Loucy (cell line): Measurements from ENCODE around the gene DCUN1D5.

Experiments used
- H2AFZ ChIP-seq: fragments of 200-600 bp; sonication (generic); 2 replicates; pipeline ENCODE4 v1.6.0; 2016; ENCODE audit warnings: antibody characterized with exemption, mild to moderate bottlenecking, low read length, moderate library complexity
- H3F3A ChIP-seq: fragments of 200-600 bp; 2 replicates; pipeline ENCODE4 v1.6.0; 2016; ENCODE audit warnings: antibody characterized with exemption, low read depth, mild to moderate bottlenecking
- H3K27me3 ChIP-seq: fragments of 200-600 bp; sonication (generic); 2 replicates; pipeline ENCODE4 v1.6.1; 2014; ENCODE audit warnings: low read length, mild to moderate bottlenecking; ENCODE audit not compliant: insufficient read depth, poor library complexity, severe bottlenecking
- H3K36me3 ChIP-seq: fragments of 200-600 bp; sonication (generic); 2 replicates; pipeline ENCODE4 v1.6.1; 2016; ENCODE audit warnings: low read length; ENCODE audit not compliant: insufficient read depth
- H3K4me1 ChIP-seq: fragments of 200-600 bp; sonication (generic); 2 replicates; pipeline ENCODE4 v1.5.1; 2014; ENCODE audit warnings: low read length, mild to moderate bottlenecking; ENCODE audit not compliant: insufficient read depth, poor library complexity, severe bottlenecking
- H3K4me2 ChIP-seq: fragments of 200-600 bp; sonication (generic); 2 replicates; pipeline ENCODE4 v1.6.0; 2014; ENCODE audit warnings: antibody characterized with exemption, low read length, low read depth, mild to moderate bottlenecking; ENCODE audit not compliant: poor library complexity, severe bottlenecking
- H3K4me3 ChIP-seq: fragments of 200-600 bp; sonication (generic); 2 replicates; pipeline ENCODE4 v1.5.1; 2014; ENCODE audit warnings: low read length, mild to moderate bottlenecking, mixed read lengths; ENCODE audit not compliant: poor library complexity, severe bottlenecking
- H3K79me2 ChIP-seq: fragments of 200-600 bp; sonication (generic); 2 replicates; pipeline ENCODE4 v1.6.1; 2014; ENCODE audit warnings: low read length; ENCODE audit not compliant: insufficient read depth
- H3K9ac ChIP-seq: fragments of 200-600 bp; sonication (generic); 2 replicates; pipeline ENCODE4 v1.6.0; 2014; ENCODE audit warnings: mild to moderate bottlenecking, low read depth, low read length, moderate library complexity; ENCODE audit not compliant: poor library complexity, severe bottlenecking
- H3K9me2 ChIP-seq: fragments of 200-600 bp; sonication (generic); replicated peaks from 2 replicates; pipeline ENCODE4 v1.6.1; 2016; ENCODE audit warnings: low read depth, low read length, mixed read lengths
- H3K9me3 ChIP-seq: fragments of 200-600 bp; sonication (generic); 2 replicates; pipeline ENCODE4 v1.6.1; 2014; ENCODE audit warnings: mild to moderate bottlenecking, antibody characterized with exemption, low read length, low read depth; ENCODE audit not compliant: insufficient read depth
- H4K20me1 ChIP-seq: fragments of 200-600 bp; sonication (generic); 2 replicates; pipeline ENCODE4 v1.6.0; 2014; ENCODE audit warnings: antibody characterized with exemption, low read length, mild to moderate bottlenecking; ENCODE audit not compliant: insufficient read depth, poor library complexity, severe bottlenecking
- EZH2phosphoT487 ChIP-seq: fragments of 200-600 bp; IDR thresholded peaks from 2 replicates; pipeline ENCODE4 v1.6.1; 2018; ENCODE audit warnings: antibody characterized with exemption, mild to moderate bottlenecking, moderate library complexity, borderline replicate concordance
- TF ChIP-seq, protein P1 (sequence below): fragments of 200-600 bp; sonication (generic); conservative IDR thresholded peaks from 2 replicates; pipeline ENCODE4 v1.5.1; 2014; ENCODE audit warnings: mild to moderate bottlenecking, antibody characterized with exemption, low read length

Gene DCUN1D5

DNA sequence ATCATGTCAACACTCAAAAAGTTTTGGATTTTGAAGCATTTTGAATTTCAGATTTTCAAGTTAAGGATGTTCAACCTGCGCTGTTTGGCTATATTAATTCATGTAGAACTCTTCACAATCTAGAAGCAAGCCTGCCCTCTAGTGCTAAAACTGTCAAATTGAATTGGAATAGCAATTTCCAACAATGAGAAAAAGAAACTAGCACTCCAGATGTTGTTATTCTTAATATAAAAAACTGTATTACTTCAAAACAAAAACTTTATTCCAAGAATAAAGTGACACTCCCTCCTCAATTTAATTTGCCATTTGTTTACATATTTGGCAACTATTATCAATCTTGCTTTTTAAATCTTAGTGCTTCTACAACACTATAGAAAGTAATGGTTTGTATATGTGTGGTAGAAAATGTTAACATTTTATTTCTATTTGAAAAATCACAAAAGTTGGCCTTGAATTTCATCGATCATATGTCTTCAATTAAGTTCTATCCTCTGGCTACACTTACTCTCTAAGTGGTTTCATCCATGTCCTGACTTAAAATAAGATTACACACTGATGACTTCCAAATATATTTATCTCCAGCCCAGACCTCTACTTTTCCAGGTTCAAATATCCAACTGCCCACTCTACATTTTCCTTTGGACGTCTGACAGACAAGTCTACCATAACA is 36.6 kb downstream of the DCUN1D5 start:
- Histone ChIP-seq H3K79me2 (no peaks in the 10 kb centered on the region), H3K36me3 (peaks cover 2% of the 10 kb centered on the region; the same call in 1 of the 2 replicates), H2AFZ (no peak overlapping the region), H3K4me2 (no peak overlapping the region), H3K9ac (no peak overlapping the region), H3K4me1 (no peaks in the 10 kb centered on the region), H3K4me3 (no peak overlapping the region), H3K27me3 (no peaks in the 10 kb centered on the region), H3K9me3 (no peaks in the 10 kb centered on the region), H3K9me2 (no peaks in the 10 kb centered on the region), H4K20me1 (no peaks in the 10 kb centered on the region), H3F3A (no peaks in the 10 kb centered on the region)
- TF ChIP-seq, protein P1, sequence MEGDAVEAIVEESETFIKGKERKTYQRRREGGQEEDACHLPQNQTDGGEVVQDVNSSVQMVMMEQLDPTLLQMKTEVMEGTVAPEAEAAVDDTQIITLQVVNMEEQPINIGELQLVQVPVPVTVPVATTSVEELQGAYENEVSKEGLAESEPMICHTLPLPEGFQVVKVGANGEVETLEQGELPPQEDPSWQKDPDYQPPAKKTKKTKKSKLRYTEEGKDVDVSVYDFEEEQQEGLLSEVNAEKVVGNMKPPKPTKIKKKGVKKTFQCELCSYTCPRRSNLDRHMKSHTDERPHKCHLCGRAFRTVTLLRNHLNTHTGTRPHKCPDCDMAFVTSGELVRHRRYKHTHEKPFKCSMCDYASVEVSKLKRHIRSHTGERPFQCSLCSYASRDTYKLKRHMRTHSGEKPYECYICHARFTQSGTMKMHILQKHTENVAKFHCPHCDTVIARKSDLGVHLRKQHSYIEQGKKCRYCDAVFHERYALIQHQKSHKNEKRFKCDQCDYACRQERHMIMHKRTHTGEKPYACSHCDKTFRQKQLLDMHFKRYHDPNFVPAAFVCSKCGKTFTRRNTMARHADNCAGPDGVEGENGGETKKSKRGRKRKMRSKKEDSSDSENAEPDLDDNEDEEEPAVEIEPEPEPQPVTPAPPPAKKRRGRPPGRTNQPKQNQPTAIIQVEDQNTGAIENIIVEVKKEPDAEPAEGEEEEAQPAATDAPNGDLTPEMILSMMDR, result peak; percentile 85
- TF ChIP-seq EZH2phosphoT487, result no peak

DNA sequence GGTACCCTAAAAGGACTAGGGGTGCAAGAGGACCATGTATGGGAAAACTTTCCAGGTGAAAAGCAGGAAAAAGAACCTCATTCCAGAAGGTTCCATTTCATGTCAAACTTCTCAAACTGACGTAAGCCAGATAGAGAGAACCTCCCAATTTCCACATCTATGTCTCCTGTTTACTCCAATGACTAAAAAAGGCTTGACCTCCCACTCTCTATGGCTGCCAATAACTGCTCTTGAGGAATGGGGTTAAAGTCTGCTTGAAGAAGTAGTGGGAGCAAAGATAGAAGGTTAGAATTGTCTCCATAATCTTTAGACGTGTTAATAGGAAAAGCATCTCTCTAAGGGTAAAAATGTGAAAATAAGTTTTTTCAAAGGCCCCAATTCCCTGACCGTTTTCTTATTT is 38.0 kb downstream of the DCUN1D5 start:
- Histone ChIP-seq H3K9me3 (no peaks in the 10 kb centered on the region), H3F3A (no peaks in the 10 kb centered on the region), H2AFZ (no peak overlapping the region), H3K79me2 (no peaks in the 10 kb centered on the region), H4K20me1 (no peaks in the 10 kb centered on the region), H3K4me2 (no peak overlapping the region), H3K9me2 (no peaks in the 10 kb centered on the region), H3K4me1 (no peaks in the 10 kb centered on the region), H3K9ac (no peak overlapping the region), H3K27me3 (no peaks in the 10 kb centered on the region), H3K36me3 (peaks cover 2% of the 10 kb centered on the region; the same call in 1 of the 2 replicates), H3K4me3 (no peak overlapping the region)
- TF ChIP-seq EZH2phosphoT487, result no peak
- TF ChIP-seq, protein P1, result no peak

DNA sequence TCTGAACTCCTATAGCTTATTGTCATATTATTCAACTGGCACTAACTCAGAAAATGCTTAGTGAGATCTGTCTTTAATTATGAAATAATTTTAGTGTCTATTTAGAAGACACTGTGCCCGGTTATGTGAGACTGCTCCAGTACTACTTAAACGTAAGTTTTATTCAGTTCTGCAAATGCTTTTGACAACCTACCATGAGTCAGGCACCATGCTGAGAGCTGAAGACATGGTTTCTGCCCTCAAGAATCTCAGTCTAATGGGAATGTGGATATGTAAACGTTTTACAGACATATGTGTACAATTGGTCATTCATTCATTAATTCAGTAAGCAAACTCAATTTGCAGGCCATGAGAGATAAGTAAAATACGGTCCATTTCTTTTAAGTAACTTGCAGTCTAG is 40.0 kb downstream of the DCUN1D5 start:
- no peaks in the 10 kb centered on the region for H3K4me1 ChIP-seq
- no peaks in the 10 kb centered on the region for H4K20me1 ChIP-seq
- H3K9me2 ChIP-seq, result no peaks in the 10 kb centered on the region
- H3K36me3 ChIP-seq, result no peaks in the 10 kb centered on the region; the same call in 1 of the 2 replicates
- no peak overlapping the region for H2AFZ ChIP-seq
- no peak overlapping the region for H3K4me2 ChIP-seq
- TF ChIP-seq EZH2phosphoT487, result no peak
- TF ChIP-seq, protein P1, result no peak
- H3K4me3 ChIP-seq, result no peak overlapping the region
- H3F3A ChIP-seq, result no peaks in the 10 kb centered on the region
- no peaks in the 10 kb centered on the region for H3K9me3 ChIP-seq
- H3K79me2 ChIP-seq, result no peaks in the 10 kb centered on the region
- no peaks in the 10 kb centered on the region for H3K27me3 ChIP-seq
- H3K9ac ChIP-seq, result no peak overlapping the region
